Measurements from ENCODE around the gene PTBP3.

The PTBP3 gene

DNA sequence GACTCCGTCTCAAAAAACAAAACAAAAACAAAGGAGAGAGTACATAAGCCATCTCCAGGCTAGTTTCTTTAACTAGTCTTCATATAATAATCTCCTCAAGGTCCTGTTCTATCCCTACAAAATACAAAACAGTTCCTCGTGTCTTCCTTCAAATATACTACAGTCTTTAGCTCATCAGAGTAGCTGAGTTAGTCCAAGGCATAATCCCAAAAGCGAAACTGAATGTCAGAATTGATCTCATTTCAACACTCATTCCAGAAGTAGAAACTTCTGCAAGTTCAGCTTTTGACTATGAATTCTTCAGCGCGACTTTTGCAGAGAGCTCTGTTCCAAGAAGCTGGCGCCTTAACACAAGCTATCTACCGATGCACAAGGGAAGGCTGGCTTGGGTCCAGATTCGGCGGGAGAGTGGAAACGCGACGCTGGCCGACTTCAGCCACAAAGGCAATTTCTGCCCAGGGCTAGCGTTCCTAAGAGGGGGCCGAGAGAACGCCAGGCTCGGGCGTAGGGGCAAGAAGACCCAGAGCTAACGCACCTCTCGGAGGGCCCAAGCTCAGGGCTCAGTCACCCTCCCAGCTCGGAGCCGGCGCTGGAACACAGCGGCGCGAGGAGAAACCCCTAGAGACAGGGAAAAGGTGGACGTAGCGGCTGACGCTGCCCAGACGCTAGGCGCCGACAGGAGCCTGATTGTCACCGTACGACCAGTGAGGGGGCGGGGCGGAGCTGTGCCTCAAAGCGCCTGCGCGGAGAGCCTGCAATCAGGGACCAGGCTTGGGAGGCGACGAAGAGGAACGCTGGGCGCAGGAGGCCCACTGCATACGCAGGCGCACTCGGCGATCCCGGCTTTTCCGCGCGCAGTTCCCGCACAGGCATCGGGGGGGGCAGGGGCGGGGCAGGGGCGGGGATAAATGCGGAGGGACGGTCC lies 46.0 kb upstream of the PTBP3 start (continued):
- TF ChIP-seq, protein P1, sequence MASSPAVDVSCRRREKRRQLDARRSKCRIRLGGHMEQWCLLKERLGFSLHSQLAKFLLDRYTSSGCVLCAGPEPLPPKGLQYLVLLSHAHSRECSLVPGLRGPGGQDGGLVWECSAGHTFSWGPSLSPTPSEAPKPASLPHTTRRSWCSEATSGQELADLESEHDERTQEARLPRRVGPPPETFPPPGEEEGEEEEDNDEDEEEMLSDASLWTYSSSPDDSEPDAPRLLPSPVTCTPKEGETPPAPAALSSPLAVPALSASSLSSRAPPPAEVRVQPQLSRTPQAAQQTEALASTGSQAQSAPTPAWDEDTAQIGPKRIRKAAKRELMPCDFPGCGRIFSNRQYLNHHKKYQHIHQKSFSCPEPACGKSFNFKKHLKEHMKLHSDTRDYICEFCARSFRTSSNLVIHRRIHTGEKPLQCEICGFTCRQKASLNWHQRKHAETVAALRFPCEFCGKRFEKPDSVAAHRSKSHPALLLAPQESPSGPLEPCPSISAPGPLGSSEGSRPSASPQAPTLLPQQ (tag by site-specific recombination; IDR thresholded peaks at IDR 0.05) = peak; percentile 56; the same call in 1 of the 2 replicates
- TF ChIP-seq ZNF830 (tag by site-specific recombination; IDR thresholded peaks at IDR 0.05; ENCODE audit: low read depth) = no peak
- no peak for TF ChIP-seq ZNF791 (tag by site-specific recombination; IDR thresholded peaks at IDR 0.05)
- TF ChIP-seq HOXD13 (CRISPR knock-in tag; IDR thresholded peaks at IDR 0.05; ENCODE audit: borderline replicate concordance) = no peak
- TF ChIP-seq KLF9 (tag by site-specific recombination; IDR thresholded peaks at IDR 0.05; ENCODE audit: low read depth) = peak; percentile 77
- no peak for TF ChIP-seq ZNF529 (tag by site-specific recombination; IDR thresholded peaks at IDR 0.05; ENCODE audit: insufficient replicate concordance)
- TF ChIP-seq SALL2 (tag by site-specific recombination; IDR thresholded peaks at IDR 0.05; ENCODE audit: borderline replicate concordance) = no peak
- no peak for TF ChIP-seq ZNF610 (tag by site-specific recombination; IDR thresholded peaks at IDR 0.05; ENCODE audit: borderline replicate concordance)
- TF ChIP-seq SCRT2 (tag by site-specific recombination; IDR thresholded peaks at IDR 0.05) = no peak
- no peak for TF ChIP-seq ZFP3 (tag by site-specific recombination; IDR thresholded peaks at IDR 0.05; ENCODE audit: low read depth)
- peak; percentile 68 for TF ChIP-seq SP3 (tag by site-specific recombination; IDR thresholded peaks at IDR 0.05)
- TF ChIP-seq, protein P2, sequence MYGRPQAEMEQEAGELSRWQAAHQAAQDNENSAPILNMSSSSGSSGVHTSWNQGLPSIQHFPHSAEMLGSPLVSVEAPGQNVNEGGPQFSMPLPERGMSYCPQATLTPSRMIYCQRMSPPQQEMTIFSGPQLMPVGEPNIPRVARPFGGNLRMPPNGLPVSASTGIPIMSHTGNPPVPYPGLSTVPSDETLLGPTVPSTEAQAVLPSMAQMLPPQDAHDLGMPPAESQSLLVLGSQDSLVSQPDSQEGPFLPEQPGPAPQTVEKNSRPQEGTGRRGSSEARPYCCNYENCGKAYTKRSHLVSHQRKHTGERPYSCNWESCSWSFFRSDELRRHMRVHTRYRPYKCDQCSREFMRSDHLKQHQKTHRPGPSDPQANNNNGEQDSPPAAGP (tag by site-specific recombination; IDR thresholded peaks at IDR 0.05) = no peak
- TF ChIP-seq, protein P3, sequence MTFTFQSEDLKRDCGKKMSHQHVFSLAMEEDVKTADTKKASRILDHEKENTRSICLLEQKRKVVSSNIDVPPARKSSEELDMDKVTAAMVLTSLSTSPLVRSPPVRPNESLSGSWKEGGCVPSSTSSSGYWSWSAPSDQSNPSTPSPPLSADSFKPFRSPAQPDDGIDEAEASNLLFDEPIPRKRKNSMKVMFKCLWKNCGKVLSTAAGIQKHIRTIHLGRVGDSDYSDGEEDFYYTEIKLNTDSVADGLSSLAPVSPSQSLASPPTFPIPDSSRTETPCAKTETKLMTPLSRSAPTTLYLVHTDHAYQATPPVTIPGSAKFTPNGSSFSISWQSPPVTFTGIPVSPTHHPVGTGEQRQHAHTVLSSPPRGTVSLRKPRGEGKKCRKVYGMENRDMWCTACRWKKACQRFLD (tag by site-specific recombination; IDR thresholded peaks at IDR 0.05) = no peak
- TF ChIP-seq ZNF623 (tag by site-specific recombination; IDR thresholded peaks at IDR 0.05) = no peak
- no peak for TF ChIP-seq BCL11A (tag by site-specific recombination; IDR thresholded peaks at IDR 0.05; ENCODE audit: low read depth)
- no peak for TF ChIP-seq ZNF133 (tag by site-specific recombination; IDR thresholded peaks at IDR 0.05)
- no peak for TF ChIP-seq HOXA7 (CRISPR knock-in tag; IDR thresholded peaks at IDR 0.05; ENCODE audit: borderline replicate concordance)

DNA sequence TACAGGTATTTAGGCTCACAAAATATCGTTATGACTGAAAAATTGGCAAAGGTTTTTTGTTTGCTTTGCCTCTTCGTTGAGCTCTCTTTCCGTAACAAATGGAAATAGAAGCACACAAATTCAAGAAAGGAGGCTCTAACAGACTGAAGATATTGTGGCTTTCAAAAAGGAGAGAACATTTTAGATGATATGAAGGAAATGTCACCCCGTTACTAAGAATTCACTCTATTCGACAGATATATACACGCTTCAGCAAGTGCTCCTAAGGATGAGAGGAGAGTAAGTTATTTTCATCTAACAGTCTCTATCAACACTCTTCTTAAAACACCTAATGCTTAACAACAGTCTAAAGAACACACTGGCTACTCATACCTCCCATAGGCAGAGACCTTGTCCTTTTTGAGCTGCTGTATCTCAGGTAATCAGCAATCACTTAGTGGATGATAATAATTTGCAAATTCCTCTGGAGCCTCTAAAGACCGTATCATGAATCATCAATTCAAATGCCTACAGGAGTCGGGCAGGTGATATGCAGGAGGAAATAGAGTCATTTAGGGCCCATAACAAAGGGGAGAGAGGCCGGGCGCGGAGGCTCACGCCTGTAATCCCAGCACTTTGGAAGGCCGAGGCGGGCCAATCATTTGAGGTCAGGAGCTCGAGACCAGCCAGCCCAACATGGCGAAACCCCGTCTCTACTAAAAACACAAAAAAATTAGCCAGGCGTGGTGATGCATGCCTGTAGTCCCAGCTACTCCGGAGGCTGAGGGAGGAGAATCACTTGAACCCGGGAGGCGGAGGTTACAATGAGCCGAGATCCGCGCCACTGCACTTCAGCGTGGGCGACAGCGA lies 45.1 kb upstream of the PTBP3 start:
- Histone ChIP-seq H3K4me3 (ENCODE audit: low read depth, low read length) (peak overlapping the region; percentile 78), H3K4me1 (ENCODE audit: control insufficient read depth, insufficient read depth, low read length) (no peaks in the 10 kb centered on the region), H3K9me3 (ENCODE audit: control insufficient read depth, insufficient read depth, low read depth, low read length) (no peaks in the 10 kb centered on the region), H3K27ac (ENCODE audit: extremely low read depth, low read depth, low read length) (peak overlapping the region; percentile 95), H3K36me3 (ENCODE audit: control insufficient read depth in 2 of 2, insufficient read depth in 1 of 2, low read length in 2 of 2) (no peaks in the 10 kb centered on the region)
- ChIA-PET CTCF (interaction anchor here (0.7 to 5.0 kb wide), 4 partner anchors 10 to 445 kb away, joined by 3 to 25 read pairs (median 7); no protein-coding TSS in a partner anchor), POLR2A (interaction anchor here (0.6 to 3.3 kb wide), 21 partner anchors 9 to 747 kb away, joined by 3 to 27 read pairs (median 4); partner anchors contain the start of genes DNAJC25, INIP, KIAA1958 and PTBP3)
- TF ChIP-seq EGR2 (tag by site-specific recombination; IDR thresholded peaks at IDR 0.05; ENCODE audit: low read depth) (peak; percentile 66), ZBTB20 (tag by site-specific recombination; IDR thresholded peaks at IDR 0.05) (0 out of 2 replicates have a peak, but pooled peaks have one; percentile 11), ZNF600 (tag by site-specific recombination; IDR thresholded peaks at IDR 0.05) (0 out of 2 replicates have a peak, but pooled peaks have one; percentile 8), ZNF394 (tag by site-specific recombination; IDR thresholded peaks at IDR 0.05; ENCODE audit: borderline replicate concordance) (peak; percentile 97), KLF8 (tag by site-specific recombination; IDR thresholded peaks at IDR 0.05) (peak; percentile 46; the same call in 1 of the 2 replicates), ZFHX2 (tag by site-specific recombination; conservative IDR thresholded peaks at IDR 0.05) (peak; percentile 76), ZNF335 (tag by site-specific recombination; conservative IDR thresholded peaks at IDR 0.05) (peak; percentile 14), SP2 (tag by site-specific recombination; IDR thresholded peaks at IDR 0.05) (peak; percentile 55), ZNF416 (tag by site-specific recombination; IDR thresholded peaks at IDR 0.05) (no peak)
- TF ChIP-seq, protein P4, sequence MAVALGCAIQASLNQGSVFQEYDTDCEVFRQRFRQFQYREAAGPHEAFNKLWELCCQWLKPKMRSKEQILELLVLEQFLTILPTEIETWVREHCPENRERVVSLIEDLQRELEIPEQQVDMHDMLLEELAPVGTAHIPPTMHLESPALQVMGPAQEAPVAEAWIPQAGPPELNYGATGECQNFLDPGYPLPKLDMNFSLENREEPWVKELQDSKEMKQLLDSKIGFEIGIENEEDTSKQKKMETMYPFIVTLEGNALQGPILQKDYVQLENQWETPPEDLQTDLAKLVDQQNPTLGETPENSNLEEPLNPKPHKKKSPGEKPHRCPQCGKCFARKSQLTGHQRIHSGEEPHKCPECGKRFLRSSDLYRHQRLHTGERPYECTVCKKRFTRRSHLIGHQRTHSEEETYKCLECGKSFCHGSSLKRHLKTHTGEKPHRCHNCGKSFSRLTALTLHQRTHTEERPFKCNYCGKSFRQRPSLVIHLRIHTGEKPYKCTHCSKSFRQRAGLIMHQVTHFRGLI (tag by site-specific recombination; IDR thresholded peaks at IDR 0.05) = peak; percentile 34; the same call in 1 of the 2 replicates
- TF ChIP-seq, protein P5, sequence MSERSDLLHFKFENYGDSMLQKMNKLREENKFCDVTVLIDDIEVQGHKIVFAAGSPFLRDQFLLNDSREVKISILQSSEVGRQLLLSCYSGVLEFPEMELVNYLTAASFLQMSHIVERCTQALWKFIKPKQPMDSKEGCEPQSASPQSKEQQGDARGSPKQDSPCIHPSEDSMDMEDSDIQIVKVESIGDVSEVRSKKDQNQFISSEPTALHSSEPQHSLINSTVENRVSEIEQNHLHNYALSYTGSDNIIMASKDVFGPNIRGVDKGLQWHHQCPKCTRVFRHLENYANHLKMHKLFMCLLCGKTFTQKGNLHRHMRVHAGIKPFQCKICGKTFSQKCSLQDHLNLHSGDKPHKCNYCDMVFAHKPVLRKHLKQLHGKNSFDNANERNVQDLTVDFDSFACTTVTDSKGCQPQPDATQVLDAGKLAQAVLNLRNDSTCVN (tag by site-specific recombination; optimal IDR thresholded peaks at IDR 0.05) = no peak
